Measurements from ENCODE around the gene ALDH7A1.

- TF ChIP-seq POLR2A (IDR thresholded peaks at IDR 0.05) (no peak), CTCF (IDR thresholded peaks at IDR 0.05) (no peak)
Observed at GRCh38 chr5:126576974-126577373, 18.0 kb downstream of the ALDH7A1 start.
